ENCODE data around the gene DOK4.

GRCh38 chr16:57447186-57447962, 38.9 kb downstream of the DOK4 start, which contains the start of the genes CIAPIN1 and COQ9:
- peak in 1 of 12 donors; percentile 31 for TF ChIP-seq CTCF (IDR thresholded peaks at IDR 0.05)
- TF ChIP-seq POLR2A (IDR thresholded peaks at IDR 0.05) = peak; percentile 74 to 91

Data from heart left ventricle (tissue), 13 donors.